Measurements from ENCODE around the gene PDGFRB.

Gene PDGFRB

DNA sequence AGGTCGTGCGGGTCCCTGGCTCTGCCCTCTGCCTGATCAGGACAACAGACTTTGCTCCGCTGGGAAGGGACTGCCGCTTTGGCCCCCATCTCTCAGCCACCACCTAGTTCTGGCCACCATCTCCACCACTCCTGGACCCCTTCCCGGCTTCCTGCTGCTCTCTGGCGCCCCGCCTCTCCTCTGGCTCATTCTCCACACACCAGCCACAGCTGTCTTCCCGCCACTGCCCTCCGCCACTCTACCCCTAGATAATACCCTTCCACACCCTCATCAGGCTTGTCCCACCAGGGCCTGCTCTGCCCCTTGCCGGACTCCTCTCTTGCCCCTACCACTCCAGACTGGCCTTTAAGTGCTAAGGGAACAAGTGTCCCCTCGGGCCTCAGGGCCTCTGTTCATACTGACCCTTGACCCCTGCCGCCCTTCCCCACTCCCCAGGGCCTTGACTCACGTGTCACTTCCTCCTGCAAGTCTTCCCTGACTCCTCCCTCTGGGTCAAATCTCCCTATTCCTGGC lies 8.0 kb upstream of the PDGFRB start:
- peak in 7 of 51 donors; percentile 14 to 28 (median 16) for DNase-seq

DNA sequence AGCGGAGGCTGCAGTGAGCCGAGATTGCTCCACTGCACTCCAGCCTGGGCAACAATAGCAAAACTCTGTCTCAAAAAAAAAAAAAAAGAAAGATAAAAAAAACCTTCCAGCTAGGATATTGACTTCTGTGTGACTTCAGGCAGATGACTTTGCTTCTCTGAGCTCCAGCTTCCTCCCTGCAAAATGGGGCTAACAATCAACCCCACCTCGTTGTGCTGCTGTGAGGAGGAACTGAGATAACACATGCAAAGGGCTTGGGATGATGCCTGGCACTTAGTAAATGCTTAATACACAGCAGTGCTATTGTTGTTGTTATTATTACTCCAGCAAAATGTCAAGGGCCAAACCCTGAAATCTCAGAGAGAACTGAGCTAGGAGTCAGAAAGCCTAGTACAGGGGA lies 7.4 kb upstream of the PDGFRB start:
- DNase-seq, result no peak

DNA sequence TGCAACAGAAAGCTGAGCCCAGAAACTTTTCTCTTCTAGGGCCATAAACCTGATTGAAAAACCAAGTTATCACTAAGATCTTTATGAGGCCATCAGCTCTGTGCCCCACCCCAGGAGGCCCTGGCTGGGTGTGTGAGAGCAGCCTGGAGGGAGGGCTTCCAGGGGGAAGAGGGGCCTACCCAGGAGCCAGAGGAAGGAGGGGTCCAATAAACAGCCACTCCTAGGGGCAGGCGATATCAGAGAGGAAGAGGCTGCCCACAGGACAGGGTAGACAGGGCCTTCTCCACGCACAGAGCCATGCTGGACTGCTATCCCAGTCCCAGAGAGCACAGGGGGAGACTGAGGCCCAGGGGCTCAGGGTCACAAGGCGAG lies 6.5 kb upstream of the PDGFRB start:
- DNase-seq, result no peak

DNA sequence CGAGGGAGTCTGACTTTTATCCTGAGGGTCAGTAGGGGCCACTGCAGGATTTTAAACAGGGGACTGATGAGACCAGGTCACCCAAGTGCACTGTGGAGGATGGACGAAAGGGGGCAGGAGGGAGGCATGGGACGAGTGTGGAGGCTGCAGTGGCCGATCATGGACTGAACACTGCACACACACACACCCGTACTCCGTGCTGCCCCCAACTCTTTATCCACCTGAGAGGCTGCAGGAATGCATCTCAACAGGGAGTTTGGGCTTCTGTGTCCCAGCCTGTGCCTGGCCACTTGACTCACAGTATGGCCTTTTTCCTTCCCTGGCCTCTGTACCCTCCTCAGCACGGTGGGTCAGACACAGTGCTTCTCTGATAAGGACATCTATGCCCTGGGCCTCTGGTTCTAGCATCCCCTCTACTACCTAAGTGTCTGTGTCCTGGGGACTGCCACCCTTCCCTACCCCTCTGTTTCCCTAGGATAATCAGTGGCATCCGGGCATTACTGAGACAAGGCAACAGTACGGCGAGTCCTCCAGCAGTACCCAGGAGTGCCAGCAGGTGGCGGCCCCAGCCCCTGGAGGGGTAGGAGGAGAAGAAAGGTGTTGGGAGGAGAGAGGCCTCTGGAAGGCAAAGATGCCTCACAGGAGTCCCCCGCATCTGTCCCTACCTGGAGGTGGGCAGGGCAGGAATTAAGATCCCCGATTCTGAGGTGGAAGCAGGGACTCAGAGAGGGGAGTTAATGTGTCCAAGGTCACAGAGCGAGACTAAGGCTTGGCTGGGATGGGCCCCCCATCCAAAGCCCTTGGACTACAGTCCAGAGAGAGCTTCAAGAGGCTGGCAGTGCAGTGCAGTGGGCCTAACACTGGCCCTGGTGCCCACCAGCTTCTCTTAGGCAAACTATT lies 5.8 kb upstream of the PDGFRB start:
- peak in 45 of 51 donors; percentile 19 to 78 (median 55) for DNase-seq

DNA sequence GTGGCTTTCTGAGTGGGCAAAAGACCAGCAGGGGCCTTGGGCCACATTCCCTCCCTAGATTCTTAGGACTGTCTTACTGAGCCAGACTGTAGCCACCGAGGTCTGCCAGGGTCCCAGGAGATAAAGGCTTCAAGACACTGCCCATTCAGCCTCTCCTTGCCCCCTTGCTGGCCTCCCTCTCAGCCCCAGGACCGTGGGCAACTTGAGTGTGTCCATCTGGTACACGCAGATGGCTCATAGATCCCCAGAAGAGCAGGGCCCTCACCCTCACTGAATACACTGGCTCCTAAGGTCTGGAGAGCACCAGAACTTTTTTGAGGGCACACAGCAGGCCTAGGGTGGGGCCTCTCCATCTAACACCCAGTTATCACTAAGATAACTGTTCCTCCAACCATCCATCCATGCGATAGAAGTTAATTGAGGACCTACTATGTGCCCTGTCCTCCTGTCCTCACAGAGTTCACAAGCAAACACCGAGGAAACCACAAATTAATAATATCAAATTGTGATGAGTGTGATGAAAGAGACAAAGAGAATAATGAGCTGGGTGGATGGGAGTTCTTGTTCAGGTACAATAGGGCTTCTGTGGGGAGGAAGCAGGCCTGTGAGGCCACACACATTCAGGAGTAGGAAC lies 4.9 kb upstream of the PDGFRB start:
- no peak for DNase-seq

DNA sequence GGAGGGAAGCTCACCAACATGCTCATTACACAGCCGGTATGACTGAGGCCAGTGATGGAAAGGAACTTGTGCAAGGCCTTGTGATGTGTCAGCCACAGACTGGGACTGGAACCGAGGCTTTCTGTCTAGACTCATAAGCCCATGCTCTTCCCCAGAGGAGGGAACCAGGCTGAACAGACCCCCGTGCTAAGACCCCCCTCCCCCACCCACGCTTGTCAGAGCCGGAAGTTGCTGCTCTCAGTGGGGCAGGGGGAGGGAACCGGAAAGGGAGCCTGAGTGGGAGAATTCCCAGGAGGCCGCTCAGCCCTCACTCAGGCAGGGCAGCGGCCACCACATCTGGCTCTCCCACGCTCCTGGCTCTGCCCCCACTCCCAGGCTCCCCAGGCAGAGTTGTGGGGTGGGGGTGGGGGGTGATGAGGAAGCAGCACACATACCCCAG lies 4.1 kb upstream of the PDGFRB start:
- no peak for DNase-seq

DNA sequence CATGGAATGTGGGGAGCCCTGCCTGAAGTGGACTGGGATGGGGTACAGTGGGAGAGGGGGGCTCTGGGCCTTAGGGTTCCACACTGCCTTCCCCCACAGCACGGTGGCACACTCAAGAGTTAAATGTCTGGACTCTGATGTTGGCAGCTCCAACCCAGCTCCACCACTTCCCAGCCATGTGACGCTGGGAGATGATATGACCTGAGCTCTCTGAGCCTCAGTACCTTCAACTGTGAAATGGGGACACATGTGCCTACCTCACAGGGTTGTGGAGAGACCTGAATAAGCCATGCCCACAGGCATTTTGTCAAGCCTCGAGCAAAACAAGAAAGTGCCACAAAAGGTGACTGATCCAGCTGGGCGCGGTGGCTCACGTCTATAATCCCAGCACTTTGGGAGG lies 3.4 kb upstream of the PDGFRB start:
- no peak for DNase-seq

DNA sequence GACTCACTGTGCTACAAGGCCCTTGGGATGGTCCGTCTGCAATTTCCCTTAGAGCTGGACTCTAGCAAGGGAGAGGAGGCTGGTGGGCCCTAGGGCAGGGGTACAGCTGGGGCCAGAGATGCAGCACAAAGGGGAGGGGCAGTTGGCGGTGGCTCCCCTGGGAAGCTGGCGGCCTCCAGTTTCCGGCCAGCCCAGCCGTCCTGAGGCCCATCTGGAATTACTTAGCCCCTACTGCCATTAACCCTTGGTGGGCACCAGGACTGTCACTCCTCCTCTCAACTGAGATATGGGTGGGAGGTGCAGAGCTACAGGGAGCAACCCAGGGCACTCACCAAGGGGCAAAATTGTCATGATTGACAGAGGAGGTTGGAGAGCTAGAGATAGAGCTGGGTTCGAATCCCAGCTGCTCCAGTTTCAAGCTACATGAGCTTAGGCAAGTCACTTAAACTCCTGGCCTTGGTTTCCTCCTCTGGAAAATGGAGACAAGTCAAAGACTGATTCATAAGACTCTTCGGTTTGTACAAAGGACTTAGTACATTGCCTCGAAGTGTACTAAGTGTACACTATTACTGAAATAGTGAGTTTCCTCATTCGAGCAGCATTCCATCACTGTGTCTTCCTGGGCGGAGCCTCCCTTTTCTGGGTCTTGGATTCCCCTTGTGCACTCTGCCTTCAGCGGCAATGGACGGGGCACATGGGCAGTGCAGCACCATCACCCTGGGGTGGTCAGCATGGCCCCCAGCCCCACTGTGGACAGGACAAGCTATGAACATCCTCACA lies 2.7 kb upstream of the PDGFRB start:
- DNase-seq, result no peak

DNA sequence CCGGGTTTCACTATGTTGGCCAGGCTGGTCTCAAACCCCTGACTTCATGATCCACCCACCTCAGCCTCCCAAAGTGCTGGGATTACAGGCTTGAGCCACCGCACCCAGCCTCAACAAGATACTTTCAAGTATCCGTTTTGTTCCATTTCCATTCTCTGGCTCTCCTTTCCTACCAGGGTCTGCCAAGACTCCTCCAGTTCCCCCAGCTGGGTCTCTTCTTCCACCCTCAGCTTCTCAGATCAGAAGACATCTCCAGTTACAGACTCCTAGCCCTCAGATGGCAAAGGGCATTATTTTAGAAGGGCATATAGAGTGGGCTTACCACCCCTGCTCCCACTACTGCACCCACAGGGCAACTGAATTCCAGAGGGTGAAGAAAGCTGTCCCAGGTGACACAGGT lies 1.5 kb upstream of the PDGFRB start:
- no peak for DNase-seq

DNA sequence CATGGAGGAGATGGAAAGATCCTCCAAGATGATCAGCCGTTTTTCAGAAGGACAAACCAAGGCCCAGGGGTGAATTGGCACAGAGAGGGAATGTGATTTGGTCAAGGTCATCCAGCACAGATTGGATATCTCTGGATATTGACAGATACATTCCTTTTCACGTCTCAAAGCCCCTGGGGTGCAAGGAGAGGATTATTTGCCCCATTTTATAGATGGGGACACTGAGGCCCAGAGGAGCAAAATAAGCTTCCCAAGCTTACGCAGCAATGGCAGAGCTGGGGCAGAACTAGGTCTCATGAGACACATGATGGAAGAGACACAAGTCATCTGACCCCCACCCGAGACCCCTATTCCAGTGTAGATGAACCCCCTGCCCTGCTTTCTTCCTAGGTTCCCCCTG lies 895 bp upstream of the PDGFRB start:
- DNase-seq, result no peak

DNA sequence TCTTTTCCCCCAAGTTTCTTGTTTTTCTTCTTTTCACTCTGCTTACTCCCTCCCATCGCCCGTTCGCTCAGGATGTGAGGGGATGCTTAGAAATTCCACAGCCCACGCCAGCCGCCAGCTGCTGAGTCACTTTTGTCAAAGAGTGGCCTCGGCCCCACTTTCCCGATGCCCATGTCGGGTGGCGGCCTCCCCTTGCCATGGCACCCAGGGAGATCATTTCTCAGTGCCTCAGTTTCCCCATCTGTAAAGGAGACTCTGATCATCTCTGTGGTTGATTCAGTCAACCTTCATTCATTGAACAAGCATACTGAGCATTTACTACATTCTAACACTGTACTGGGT lies 353 bp upstream of the PDGFRB start:
- no peak for DNase-seq

DNA sequence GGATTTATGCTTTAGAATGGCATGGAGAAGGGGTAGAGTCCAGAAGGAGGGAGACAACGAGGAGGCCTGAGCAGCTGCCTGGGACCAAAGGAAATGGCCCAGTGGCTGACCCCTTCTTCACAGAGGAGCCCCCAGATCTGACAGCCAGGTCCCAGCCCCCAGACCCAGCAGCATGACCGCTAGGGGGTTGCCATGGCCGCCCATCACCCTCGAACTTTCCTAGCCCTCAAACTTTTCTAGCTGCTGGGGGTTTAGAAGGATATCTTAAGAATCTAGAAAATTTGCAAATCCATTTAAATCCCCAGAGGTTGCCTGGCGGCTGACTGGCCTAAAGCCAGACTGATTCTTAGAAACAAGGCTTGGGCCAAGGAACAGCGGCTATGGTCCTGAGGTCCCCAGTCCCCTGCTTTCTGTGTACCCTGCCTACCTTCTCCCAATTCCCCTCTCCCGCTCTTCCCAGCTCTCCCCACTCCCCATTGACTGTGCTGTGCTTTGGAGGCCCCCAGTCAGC lies 972 bp downstream of the PDGFRB start:
- no peak for DNase-seq

DNA sequence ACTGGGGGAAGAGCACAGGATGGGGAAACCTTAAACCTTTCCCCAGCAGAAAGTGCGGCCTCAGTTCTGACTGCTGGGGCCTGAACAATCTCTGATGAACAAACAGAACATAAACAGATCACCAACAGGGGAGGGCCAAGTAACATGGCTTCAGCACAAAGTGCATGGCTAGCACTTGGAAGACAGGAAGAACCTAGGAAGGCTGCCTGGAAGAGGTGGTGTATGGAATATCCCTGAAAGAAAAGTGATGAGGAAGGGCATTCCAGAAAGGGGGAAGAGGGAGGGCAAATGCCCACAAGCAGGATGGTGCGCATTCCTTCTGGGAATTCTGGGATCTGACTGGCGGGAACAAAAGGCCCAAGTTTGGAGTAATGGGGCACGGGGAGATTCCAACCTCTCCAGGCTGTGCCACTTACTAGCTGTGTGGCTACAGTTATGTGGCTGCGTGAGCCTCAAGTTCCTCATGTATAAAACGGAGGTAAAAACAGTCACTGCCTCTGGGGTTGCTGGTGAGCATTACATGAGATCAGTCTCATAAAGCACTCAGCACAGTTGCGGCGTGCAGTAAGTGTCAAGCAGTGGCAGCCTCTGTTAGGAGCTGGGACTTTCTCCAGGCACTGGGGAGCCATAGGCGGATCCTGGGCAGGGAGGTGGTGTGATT lies 1.6 kb downstream of the PDGFRB start:
- DNase-seq, result peak in 6 of 51 donors; percentile 14 to 33 (median 20)

DNA sequence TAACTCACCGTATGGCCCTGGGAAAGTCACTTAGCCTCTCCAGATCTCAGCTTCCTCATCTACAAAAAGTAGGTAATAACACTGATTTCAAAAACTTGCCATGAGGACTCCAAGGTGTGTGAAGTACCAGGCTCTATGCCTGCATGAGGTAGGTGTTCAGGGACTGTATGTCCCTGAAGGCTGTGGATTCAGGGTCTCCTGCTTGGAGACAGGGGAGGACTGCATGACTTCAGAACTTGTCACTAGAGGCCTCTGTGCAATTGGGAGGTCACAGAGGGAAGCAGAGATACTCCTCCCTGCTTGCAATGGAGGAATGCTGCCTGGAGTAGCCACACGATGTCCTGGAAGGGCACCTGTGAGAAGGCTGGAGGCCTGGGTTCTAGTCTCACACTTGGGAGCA lies 2.2 kb downstream of the PDGFRB start:
- no peak for DNase-seq

DNA sequence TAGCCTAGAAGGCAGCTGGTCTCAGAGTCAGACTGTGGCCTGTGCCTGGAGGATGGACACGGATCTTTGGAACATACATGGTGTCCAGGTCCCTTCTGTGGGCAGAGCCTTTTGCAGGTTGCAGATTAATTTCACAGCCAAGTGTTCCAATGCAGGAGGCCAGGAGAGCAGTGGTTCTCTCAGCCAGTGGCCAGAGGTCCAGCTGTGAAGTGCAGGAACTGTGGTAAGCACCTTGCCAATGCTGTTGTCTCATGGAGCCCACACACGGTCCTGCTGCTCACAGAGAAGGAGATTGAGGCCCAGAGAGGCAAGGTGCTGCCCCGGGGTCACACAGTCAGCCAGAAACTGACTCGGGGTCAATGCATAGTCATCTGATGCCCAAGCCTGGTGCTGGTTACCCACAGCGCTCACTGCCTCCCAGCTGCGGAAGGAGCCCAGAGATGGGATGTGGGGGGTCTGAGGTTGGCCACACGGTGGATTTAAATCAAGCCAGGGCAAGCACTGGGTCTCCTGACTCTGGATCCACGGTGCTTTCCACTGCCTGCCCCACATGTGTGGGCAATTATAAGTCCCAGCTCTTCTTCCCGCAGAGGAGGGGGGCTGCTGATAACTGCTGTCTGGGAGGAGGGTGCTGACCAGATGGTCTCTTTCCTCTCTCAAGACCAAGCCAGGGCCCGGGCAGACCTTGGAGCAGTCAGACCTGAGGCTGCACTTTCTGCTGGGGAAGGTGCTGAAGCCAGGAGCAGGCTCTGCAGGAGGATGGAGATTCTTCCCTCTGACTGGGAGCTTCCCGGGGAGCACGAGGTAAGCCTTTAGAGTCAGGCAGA lies 2.8 kb downstream of the PDGFRB start:
- DNase-seq, result peak in 1 of 51 donors; percentile 15

DNA sequence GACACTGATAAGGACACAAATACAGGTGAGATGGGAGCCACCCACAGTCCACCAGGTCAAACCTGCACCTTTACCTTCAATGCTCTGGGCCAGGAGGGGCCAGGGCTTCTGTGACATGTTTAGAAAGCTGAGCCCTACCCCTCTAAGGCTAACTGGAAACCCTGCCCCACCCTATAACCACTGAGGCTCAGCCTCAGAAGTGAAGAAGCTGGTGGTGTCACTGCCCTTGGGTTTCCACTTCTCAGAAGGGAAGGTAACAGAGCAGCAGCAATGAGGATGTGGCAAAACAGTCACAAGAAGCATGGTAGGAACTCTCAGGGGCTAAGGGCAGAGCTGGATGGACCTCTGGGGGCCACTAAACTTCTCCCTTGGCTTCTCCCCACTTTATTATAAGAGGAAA lies 6.0 kb downstream of the PDGFRB start:
- DNase-seq, result no peak

DNA sequence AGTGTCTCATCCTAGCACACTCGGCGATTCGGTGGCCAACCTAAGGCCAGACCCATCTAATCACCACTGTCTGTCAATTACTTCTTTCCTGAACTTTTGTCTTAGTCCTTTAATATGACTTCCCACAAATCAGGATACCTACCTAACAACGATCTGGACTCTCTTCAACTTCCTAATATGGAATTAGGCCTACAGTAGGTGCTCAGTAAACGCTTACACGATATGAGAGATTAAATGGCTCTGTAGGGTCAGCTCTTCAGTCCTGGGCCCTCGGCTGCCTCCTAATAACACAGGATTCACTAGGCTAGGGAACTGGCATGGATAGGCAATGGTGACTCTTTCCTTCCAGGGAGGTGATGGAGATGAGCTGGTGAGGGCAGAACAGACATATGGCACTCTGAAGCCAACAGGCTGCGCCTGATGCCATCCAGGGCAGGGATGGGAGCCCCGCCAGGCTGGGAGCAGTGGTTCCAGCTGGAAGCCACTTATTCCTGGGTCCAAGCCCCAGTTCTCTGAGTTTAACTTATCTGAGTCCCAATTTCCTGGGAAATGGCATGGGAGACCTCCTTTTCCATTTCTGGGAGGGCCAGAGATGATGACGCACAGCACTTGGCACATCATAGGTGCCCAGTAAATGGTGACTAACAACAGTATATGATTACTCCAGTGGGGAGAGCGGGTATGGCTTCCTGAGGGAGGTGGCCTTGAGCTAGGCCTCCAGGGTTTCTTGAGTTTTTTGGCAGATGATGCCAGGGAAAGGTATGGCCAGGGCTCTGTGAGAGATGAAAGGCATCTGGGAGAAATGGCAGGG lies 7.3 kb downstream of the PDGFRB start:
- peak in 11 of 51 donors; percentile 7 to 37 (median 21) for DNase-seq

DNA sequence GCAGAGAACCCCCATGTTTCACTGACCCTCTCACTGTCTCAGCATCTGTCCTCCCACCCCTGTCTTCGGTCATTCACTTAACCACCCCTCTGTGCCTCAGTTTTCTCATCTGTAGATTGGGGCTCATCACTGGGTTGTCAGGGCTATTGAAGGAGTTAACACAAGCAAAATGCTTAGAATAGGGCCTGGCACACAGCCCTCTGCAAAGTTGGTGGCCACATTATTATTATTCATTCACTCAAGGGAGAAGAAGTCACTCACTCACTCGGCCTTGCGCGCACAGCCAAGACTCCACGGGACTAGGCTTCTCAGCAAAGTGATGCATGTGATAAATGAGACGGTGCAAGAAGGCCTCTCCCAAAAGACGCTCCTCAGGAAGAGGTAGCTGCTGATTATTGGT lies 8.0 kb downstream of the PDGFRB start:
- DNase-seq, result peak in 19 of 51 donors; percentile 17 to 72 (median 46)

DNA sequence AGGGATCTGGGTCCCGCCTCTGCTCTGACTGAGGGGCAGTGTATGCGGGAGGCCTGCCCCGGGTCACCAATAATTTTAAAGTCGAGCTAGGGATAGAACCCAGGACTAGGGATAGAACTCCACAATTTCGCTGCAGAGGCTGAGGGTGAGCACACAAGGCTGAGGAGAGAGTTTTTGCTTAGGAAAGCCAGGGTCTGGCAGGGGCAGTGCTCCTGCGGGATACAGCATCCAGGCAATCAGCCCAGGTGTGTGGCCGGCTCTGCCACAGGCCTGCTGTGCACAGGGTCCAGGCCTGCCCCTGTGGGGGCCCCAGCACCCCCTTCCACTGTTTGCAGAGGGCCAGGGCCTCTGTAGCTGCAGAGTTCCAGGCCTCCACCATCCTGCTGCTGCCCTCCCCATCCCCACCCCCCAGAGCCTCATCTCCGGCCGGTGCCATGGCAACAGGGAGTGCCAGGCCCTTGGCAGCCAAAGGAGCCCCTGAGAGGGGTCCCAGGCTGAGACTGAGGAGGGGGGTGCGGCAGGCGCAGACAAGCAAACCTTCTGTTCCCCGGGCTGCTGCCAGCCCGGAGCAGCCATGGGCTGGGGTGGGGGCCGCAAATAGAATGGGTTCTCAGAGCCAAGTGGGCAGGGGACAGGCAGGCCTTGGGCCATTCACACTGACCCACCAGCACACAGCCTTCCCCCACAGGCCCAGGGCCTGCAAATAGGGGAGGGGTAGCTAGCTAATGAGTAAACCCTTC lies 8.6 kb downstream of the PDGFRB start:
- peak in 29 of 51 donors; percentile 21 to 86 (median 69) for DNase-seq
